Omental fat pad (tissue), 4 donors: Measurements from ENCODE around the gene MAP3K10. TPM values are rescaled to one million over a fixed set of nuclear protein-coding genes. Genes with fewer than 3 reads are reported as not detected.

Experiments used
- ATAC-seq: fragments of 150-250 bp; one replicate; pipeline ENCODE4 v1.9.1; 2016; ENCODE audit warnings: mild to moderate bottlenecking, moderate library complexity; ENCODE audit not compliant: low FRiP score
- DNase-seq: peaks from one replicate; pipeline ENCODE4 v3.0.0-alpha.2; 2019; ENCODE audit warnings: low spot score
- total RNA-seq, 4 donors: library from RNA; depleted of rRNA; stranded (reverse); fragments of >200 nt; gene quantifications; one replicate each; pipeline ENCODE4 v1.1.0, GENCODE V29; 2016
- TF ChIP-seq, protein P1 (sequence below), 3 donors: fragments of 450-650 bp; IDR thresholded peaks; one replicate each; pipeline ENCODE4 v1.5.1; 2016 to 2017; ENCODE audit warnings: antibody characterized with exemption in 3 of 3, mild to moderate bottlenecking in 3 of 3, moderate library complexity in 2 of 3

The MAP3K10 gene
- total RNA-seq, 4 donors from 2014 or later = 5.9 to 9.7 (median 7.6) TPM

DNA sequence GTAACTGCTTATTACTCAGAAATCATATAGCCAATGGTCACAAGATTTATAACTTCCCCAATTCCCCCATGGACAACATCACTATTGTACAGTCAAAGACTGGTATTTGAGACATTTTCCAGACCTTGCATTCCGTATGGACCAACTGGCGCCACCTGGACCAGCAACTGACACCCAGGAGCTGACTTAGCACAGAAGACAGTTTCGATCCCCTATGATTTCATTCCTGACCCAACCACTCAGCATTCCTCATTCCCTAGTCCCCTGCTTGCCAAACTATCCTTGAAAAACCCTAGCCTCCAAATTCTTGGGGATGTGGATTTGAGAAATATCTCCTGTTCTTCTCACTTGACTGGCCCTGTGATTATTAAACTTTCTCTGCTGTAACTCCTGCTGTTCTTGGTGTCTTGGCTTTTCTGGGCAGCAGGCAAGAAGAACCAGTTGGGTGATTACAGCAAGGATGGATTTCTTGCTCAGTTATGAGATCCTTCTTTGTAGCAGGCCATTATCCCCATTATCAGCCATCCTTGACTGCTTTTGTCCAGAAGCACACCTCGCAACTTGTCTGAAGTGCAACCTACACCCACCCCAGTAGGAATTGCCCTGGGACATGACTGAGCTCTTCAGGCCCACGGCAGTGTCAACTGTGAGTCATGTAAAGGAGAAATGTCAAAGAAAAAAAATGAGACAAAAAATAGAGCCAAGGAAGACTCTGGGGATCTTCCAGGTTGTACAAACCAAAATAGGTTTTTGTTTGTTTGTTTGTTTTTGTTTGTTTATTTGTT, 13.7 kb upstream of the MAP3K10 start:
- ATAC-seq = no peak
- TF ChIP-seq, protein P1, sequence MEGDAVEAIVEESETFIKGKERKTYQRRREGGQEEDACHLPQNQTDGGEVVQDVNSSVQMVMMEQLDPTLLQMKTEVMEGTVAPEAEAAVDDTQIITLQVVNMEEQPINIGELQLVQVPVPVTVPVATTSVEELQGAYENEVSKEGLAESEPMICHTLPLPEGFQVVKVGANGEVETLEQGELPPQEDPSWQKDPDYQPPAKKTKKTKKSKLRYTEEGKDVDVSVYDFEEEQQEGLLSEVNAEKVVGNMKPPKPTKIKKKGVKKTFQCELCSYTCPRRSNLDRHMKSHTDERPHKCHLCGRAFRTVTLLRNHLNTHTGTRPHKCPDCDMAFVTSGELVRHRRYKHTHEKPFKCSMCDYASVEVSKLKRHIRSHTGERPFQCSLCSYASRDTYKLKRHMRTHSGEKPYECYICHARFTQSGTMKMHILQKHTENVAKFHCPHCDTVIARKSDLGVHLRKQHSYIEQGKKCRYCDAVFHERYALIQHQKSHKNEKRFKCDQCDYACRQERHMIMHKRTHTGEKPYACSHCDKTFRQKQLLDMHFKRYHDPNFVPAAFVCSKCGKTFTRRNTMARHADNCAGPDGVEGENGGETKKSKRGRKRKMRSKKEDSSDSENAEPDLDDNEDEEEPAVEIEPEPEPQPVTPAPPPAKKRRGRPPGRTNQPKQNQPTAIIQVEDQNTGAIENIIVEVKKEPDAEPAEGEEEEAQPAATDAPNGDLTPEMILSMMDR (IDR thresholded peaks at IDR 0.05) = no peak

DNA sequence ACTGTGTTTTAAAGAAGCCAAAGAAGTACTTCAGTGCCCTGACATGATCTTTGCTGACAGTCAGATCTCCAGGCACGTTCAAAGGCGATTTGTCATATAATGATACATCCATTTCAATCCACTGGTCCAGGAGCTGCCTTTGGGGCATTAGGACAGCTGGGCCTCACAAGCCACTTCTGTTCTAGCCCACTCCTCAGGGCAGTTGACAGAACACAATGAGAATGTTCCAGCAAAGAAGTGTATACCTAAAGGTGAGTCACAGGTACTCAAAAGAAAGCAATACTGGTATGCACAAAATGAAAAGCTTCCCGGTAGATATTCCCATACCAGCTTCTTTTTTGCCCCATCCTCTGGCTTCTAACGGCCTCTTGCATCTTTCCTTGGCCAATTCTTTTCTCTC, 12.5 kb upstream of the MAP3K10 start:
- TF ChIP-seq, protein P1 (IDR thresholded peaks at IDR 0.05) = no peak
- ATAC-seq = no peak
- DNase-seq = no peak

More for the DNA sequence above, 13.7 kb upstream of the MAP3K10 start:
- DNase-seq = no peak

DNA sequence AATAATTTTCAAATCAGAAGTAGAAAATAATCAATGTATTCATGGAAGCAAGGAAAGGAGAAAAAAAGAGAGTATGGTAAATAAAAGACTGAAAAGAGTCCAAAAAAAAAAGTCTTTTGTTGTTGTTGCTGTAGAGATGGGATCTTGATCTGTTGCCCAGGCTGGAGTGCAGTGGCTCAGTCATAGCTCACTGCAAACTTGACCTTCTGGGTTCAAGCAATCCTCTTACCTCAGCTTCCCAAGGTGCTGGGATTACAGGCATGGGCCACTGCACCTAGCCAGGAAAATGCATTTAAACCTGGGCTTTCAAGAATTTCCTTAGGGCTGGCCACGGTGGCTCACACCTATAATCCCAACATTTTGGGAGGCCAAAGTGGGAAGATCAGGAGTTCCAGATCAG, 7.0 kb upstream of the MAP3K10 start:
- ATAC-seq (no peak), DNase-seq (no peak)
- TF ChIP-seq, protein P1 (IDR thresholded peaks at IDR 0.05) = no peak

DNA sequence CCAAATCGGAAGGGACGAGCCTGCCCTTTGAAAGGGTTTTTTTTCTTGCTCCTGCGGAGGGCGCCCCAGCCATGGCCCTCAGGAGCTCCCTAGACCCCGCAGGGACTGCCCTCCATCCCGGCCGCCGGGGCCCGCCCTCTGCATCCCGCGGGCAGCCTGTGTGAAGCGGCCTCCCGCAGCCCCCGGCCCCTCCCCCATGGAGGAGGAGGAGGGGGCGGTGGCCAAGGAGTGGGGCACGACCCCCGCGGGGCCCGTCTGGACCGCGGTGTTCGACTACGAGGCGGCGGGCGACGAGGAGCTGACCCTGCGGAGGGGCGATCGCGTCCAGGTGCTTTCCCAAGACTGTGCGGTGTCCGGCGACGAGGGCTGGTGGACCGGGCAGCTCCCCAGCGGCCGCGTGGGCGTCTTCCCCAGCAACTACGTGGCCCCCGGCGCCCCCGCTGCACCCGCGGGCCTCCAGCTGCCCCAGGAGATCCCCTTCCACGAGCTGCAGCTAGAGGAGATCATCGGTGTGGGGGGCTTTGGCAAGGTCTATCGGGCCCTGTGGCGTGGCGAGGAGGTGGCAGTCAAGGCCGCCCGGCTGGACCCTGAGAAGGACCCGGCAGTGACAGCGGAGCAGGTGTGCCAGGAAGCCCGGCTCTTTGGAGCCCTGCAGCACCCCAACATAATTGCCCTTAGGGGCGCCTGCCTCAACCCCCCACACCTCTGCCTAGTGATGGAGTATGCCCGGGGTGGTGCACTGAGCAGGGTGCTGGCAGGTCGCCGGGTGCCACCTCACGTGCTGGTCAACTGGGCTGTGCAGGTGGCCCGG, 815 bp downstream of the MAP3K10 start:
- ATAC-seq = peak; percentile 25
- no peak for DNase-seq
- TF ChIP-seq, protein P1 (IDR thresholded peaks at IDR 0.05) = no peak

DNA sequence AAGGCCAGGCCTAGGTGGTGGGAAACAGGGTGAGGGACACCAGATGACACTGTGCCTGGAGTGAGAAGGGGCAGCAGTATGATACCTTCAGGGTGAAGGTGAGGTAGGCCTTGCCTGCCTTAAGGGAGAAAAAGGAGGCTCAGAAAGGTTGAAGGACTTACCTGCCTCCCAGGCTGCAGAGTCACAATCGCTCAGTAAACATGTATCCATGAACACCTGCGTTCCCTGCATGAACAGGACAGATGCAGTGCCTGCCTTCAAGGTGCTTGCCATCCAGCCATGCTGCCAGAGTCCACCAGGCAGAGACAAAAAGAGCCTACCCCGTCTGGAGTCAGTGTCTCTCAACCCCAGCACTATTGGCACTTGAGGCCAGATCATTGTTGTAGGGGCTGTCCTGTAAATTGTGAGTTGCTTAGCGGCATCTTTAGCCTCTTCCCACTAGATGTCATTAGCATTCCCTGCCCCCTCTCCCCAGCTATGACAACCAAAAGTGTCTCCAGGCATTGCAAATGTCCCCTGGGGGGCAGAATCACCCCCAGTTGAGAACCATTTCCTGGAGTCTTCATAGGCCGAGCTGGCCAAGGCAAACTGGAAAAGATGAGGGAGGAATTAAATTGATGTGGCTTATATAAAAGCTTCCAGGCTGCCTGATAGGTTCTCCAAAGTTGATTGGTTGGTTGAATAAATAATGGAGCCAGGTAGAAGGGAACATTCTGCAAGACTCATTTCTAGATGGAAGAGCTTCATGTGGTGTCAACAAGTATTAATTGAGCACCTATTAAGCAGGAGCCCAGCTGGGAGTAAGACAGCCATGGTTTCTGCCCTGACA, 1.7 kb downstream of the MAP3K10 start:
- no peak for ATAC-seq
- no peak for DNase-seq
- TF ChIP-seq, protein P1 (IDR thresholded peaks at IDR 0.05) = no peak

DNA sequence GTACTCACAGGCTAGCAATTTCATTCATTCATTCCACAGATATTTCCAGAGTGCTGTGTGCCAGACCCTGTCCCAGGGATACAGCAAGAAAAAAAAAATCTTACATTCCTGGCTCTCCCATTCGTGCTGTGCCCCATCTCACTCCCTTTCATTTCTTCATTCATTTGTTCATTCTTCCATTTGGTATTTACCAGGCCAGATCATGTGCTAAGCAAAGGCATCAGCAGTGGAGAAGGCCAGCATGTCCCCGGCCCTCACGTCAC, 2.3 kb downstream of the MAP3K10 start:
- TF ChIP-seq, protein P1 (IDR thresholded peaks at IDR 0.05) = no peak
- DNase-seq = no peak
- no peak for ATAC-seq
